RCC 7860 (cell line): ENCODE data around the gene VSIR.

Experiments used
- DNase-seq: peaks from one replicate; pipeline ENCODE4 v3.0.0-alpha.2; 2015; ENCODE audit warnings: low spot score
- FAIRE-seq: peaks from 2 replicates; lab custom pipeline; 2012; peaks lifted over from hg19 to GRCh38; lab: Jason Lieb, UNC

VSIR gene

GRCh38 chr10:71750124-71750841 lies 23.0 kb downstream of the VSIR start:
- no peak for DNase-seq
- no peak for FAIRE-seq

- no peak for FAIRE-seq
Observed at GRCh38 chr10:71749396-71749795, 23.9 kb downstream of the VSIR start.

GRCh38 chr10:71748671-71749191 lies 24.6 kb downstream of the VSIR start:
- FAIRE-seq (no peak), DNase-seq (no peak)

More at GRCh38 chr10:71749396-71749795, 23.9 kb downstream of the VSIR start:
- no peak for DNase-seq

DNA sequence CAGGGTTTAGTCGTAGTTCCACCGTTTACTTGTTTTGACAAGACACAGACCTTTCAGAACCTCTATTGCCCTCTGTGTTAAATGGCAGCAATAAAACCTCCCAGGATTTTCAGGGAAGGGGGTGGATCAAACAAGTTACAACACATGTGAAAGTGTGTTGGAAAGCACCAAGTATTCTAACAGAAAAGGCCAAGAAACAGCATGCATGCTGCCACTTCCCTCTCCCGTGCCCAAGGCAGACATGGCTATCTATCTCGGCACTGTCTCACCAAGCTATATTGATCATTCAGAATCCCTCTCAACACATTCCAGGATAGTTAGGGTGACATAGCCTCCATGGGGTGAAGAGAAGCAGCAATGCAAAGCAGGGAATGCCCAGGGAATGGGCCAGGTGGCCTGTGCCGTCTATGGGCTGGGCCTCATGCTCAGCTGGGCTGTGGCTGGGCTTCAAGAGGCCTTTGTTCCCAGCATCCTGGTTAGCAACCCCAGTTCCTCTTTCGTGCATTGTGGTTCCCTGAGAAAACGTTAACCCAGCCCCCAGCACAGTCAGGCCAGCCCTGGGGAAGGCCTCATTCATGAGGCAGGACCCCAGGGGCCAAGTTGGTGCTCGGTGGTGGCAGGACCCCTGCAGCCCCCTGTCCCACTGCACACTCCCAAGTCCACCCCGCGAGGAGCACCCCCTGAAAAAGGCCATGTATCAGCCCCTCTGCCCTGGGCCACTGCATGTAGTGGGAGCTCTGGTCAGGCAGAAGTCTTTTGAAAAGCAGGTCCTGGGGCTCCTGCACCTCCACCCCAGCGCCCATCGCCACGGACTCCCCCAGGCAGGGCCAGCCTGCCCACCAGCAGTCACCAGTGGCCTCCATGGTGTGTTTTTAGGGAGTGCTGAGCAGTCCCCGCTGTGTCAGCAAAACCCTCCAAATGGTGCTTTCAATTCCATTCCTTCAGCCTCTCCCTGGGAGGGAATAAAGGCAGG lies 25.5 kb downstream of the VSIR start:
- DNase-seq: no peak
- no peak for FAIRE-seq

DNA sequence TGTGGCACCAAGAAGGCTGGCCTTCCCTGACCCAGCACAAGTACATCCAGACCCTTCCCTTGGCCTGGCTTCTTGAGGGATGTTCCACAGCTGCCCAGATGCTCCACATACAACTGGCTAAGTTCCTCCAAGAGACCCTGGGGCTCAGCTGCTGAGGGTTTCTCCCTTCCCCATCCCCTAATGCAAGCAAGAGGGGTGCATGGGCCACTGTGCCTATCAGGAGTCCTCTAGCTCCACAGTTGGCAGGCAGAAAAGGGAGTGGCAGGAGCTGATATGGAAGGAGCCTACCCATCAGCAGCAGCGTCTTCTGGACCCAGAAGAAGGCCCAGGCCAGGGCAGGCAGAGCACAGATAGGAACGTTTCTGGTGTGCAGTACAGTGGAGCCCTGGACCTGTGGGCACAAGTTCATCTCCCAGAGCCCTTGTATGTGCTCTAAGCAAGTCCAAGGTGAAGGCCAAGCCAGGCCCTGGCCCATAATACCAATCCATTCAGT lies 26.2 kb downstream of the VSIR start:
- FAIRE-seq (no peak), DNase-seq (no peak)

DNA sequence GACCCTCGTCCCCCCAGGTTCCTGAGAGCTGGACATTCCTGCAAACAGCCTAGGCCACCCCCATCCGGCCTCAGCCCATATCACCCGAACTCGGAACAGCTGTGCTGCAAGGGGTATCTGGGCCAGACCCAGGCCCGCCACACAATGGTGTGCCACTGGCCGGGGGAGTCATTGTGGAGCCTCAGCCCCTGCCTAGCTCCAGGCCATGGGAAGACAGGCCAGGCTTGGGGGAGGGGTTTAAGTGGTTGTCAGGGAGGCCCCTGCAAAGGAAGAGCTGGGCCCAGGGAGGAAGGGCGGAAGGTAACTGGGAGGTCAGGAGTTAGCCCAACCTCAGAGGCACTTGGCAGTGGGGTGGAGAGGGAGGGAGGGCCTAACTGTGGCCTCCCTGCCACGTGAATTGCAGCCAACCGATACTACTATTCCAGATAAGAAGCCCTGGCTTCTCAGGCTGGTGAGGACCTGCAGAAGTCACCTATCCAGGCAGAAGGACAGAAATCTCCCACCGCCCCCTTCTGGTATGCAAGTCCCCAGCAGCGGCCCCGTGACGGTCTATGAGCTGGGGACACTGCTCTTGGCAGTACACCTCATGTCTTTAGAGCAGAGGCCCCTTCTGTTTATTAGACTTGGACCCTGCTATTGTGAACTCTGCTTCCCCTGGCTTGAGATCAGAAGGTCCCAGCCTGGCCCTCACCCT lies 26.8 kb downstream of the VSIR start:
- DNase-seq: no peak
- no peak for FAIRE-seq

DNA sequence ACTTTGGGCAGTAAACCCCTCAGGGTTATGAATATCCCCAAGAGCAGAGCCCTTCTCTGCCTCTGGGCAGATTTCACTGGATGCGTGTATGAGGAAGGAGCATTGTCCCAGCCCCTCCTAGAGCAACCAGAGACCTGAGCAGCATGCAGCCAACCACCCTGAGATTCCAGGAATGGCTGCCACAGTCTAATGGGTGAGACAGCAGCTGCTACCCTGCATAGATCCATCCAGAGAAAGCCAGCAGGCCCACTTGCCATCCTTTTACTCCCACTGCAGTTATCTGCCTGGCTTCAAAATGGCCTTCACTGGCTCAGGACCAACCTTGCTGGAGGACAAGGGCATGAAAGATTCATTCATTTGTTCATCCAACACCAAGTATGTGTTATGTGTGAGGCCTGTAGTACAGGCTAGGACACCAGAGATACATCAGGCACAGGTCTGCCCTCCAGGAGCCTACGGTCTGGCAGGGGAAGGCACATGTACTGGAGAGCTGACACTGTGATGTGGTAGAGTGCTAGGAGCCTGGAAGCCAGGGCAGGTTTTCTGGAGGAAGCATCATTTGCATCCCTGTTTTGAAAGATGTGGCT lies 27.6 kb downstream of the VSIR start:
- no peak for FAIRE-seq
- no peak for DNase-seq

- DNase-seq: no peak
- FAIRE-seq: no peak
Observed at GRCh38 chr10:71744897-71745663, 28.2 kb downstream of the VSIR start.

- FAIRE-seq (no peak), DNase-seq (no peak)
Observed at GRCh38 chr10:71743866-71744265, 29.5 kb downstream of the VSIR start.

DNA sequence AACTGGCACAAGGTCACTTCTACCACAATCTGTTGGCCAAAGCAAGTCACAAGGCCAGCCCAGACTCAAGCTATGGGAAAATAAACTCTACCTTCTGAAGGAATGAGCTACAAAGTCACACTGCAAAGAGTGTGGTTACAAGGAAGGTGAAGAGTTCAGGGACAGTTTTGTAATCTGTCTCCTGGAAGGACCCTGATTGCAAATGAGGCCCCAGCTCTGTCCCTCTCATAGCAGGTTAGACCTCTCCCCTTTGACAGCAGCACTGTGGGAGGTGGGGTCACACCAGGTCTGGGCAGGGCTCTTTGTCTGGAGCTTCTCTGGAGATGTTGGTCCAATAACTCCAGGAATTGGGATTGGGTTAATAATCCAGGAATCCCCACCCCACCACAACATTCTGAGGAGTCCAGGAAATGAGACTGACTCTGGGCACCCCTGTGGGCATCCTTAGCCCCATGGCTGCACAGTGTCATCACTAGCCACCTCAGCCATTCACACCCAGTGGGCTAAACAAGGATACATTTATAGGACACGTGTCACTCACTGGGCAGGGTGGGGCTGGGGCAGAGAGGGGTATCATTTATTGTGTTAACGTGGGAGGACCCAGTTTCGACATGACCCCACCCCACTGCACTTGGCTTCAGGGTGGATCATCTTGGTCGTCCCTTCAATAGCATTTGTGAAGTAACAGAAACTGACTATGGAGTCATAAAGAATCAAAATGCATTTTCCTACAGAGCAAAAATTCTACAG lies 30.1 kb downstream of the VSIR start:
- FAIRE-seq: no peak

GRCh38 chr10:71742301-71743088 lies 30.8 kb downstream of the VSIR start:
- DNase-seq: no peak
- no peak for FAIRE-seq

More for the DNA sequence above, 30.1 kb downstream of the VSIR start:
- no peak for DNase-seq

GRCh38 chr10:71741671-71742070 lies 31.6 kb downstream of the VSIR start:
- FAIRE-seq (no peak), DNase-seq (no peak)

DNA sequence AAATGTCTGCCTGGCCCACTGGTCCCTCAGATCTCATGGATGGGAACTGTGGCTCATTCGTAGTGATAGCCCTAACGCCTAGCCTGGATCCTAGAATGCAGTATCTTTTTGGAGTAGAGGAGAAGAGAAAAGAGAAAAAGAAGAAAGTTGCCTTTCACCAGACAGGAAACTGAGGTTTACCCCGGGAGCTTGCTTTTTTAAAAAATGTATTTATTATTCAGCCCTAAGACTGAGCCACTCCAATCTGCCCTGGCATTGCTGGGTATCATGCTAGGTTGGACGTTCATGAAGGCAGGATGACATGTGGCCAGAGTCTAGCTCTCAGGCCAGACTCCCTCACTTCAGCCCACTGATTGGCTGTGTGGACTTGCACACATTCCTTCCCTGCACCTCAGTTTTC lies 32.3 kb downstream of the VSIR start:
- no peak for DNase-seq

GRCh38 chr10:71740069-71740653 lies 33.2 kb downstream of the VSIR start:
- DNase-seq (no peak), FAIRE-seq (no peak)

More for the DNA sequence above, 32.3 kb downstream of the VSIR start:
- no peak for FAIRE-seq

GRCh38 chr10:71739358-71739900 lies 33.9 kb downstream of the VSIR start:
- DNase-seq: no peak

DNA sequence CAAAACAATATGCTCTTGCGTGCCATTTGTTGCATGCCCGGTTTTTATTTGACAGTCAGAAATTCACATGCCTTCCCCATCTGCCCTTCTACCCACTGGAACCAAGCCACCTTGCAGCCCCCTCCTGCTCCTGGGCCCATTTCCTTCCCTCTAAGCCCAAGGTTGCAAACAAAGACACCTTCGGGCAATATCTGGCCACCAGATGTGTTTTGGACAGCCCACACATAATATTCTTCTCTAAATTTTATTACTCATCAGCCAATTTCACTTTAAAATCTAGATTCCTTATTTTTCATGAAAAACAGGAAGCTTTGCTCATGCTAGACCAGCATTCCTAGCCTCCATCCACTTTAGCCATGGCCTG lies 35.5 kb downstream of the VSIR start:
- no peak for DNase-seq
- no peak for FAIRE-seq

More at GRCh38 chr10:71739358-71739900, 33.9 kb downstream of the VSIR start:
- no peak for FAIRE-seq

GRCh38 chr10:71737001-71737833 lies 36.1 kb downstream of the VSIR start:
- DNase-seq (no peak), FAIRE-seq (no peak)
